Endometrium (tissue), 2 donors: ENCODE data around the gene TMEM94.

Experiments used
- FAIRE-seq: peaks from 2 replicates; lab custom pipeline; 2012; peaks lifted over from hg19 to GRCh38; lab: Jason Lieb, UNC
- donor health status: control.
- donor health status: control.

Gene TMEM94

DNA sequence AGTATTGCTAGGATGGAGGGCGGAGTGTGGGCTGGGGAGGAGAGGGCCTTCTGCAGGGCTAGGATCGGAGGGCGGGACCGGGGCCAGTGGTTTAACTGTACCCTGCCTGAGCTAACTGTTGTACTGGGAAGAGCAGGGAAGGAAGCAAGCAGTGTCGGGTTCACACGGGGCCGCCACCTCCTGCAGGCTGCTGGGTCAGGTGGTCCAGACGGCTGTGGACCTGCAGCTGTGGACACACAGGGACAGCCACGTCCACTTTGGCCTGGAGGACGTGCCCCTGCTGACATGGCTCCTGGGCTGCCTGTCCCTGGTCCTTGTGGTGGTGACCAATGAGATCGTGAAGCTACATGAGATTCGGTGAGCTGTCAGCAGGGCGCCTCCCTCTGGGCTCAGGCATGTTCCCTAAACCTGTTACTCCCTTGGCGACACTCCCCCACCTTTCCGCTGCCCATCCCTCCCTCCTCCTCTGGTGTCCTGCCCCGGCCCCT lies 42.3 kb downstream of the TMEM94 start:
- FAIRE-seq = no peak

GRCh38 chr17:75499313-75500022 lies 43.0 kb downstream of the TMEM94 start:
- no peak for FAIRE-seq

DNA sequence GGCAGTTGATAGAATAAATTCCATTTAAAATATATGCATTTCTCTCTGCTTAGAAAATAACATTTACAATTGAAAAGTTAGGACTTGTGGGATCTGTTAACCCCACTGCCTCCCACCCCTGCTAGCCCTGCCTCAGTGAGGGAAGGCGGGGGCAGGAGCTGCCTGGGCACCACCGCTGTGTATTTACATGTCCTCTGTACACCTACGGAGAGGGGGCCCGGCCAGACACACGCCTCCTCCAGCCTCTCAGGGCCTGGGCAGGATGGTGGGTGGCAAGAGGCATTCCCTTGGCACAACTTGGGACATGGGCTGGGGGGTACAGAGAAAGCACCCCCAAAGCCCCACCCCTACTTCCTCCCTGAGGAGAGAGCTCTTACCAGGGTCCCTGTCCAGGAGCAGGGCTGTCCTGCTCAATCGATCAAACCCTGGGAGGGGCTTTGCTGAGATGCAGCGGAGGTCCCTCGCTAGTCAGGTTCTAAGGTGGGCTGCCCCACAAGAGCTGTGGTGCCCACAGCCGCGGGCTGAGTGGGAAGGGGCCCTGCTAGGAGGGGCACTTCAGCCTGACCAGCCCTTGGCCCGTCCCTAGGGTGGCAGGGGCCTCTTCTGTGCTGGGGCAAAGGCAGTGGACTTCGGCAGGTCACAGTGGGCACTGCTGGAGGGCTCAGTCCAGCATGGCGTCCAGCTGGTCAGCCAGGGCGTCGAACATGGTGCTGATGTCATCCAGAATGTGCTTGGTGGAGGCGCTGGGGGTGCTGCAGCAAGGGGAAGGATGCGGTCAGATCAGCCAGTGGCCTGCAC lies 44.2 kb downstream of the TMEM94 start:
- FAIRE-seq = no peak

GRCh38 chr17:75501378-75502071 lies 45.1 kb downstream of the TMEM94 start:
- FAIRE-seq = no peak

- no peak for FAIRE-seq
Measured at GRCh38 chr17:75502072-75502720, 45.8 kb downstream of the TMEM94 start.

GRCh38 chr17:75502721-75503329 lies 46.4 kb downstream of the TMEM94 start:
- no peak for FAIRE-seq

DNA sequence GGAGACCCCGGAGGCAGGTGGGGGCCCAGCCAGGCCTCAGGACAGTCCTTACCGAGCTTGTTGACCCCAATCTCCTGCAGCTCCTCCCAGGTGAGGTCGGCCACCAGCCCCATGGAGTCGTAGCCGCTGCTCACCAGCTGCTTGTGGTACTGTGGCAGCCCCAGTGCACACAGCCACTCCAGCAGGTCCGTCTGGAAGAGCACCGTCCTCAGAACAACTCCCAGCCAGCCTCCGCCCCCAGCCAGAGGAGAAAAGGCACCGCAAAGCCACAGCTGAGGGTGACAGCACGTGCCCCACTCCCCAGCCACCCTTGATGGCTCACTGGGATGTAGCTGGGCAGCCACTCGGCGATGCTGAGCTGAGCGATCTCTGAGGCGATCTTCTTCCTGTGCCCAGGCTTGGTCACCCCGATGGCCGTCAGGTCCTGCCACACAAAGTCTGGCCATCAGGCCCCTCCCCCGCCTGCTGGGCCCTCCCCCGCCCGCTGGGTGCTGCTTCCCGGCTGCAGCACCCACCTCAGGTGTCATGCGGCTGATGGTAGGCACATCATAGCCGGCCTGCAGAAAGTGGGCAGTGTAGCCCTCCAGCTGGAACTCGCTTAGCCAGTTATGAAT lies 47.0 kb downstream of the TMEM94 start:
- FAIRE-seq = no peak

DNA sequence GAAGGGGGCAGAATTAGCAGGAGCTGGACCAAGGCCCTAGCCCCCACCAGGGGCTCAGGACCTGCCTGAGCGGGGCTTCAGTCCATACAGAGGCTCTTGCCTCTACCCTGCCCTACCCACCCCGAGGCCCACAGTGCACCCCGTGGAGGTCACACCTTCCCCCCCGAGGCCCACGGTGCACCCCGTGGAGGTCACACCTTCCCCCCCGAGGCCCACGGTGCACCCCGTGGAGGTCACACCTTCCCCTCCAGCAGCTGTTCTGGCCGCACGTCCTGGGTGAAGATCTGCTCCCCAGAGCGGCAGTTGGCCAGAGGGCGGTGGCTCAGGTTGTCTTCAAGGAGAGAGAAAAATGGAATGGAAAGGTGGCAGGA lies 47.5 kb downstream of the TMEM94 start:
- no peak for FAIRE-seq

DNA sequence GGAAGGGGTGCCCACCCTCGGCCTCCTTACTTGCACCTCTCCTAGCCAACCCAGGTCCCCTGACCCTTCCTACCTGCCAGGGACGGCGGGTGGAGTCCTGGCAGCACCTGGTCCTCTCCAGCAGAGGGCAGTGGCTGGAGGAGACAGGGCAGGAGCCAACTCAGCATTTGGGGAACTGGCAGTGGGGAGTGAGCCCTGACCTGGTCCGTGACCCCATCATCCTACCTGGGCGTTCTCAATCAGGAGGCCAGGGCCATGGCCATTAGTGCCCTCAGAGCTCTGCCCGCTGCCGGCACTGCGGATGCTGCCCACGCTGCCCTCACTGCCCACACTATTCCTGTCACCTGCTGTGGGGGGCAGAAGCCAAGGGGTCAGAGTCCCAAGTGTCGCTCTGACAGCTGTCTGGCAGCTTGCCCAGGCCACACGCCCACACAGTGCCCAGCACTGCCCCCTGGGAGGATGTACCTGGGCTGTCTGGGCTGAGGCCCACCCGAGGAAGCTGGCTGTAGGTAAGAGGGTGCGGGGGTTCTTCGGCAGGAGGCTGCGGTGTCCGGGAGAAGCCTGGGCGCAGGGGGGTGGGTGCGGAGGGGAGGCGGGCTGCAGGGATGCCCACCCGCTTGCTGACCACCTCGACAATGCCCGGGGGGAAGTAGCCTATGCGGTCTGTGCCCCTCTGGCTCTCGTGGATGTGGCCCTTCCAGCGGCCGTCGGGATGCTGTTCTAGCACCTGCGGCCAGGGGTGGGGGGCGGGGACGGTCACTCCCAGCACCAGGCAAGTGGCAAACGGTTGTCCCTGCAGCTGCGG lies 48.1 kb downstream of the TMEM94 start:
- no peak for FAIRE-seq

GRCh38 chr17:75505152-75505409 lies 48.6 kb downstream of the TMEM94 start:
- FAIRE-seq = no peak

DNA sequence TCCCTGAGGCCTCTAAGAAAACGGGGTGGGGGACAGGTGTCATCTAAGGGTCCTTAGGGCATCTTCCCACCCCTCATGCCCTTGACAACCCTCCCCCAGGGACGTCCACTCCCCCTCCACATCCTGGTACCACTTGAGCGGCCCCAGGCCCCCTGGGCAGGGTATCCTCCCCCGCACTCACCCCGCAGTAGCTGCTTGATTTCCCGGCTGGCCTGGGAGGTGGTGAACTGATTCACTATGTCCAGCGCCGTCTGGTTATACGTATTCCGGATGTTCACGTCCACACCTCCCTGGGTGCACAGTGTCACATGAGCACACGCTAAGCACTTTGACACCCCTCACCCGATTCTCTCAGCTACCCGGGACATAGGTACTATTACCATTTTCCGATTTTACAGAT lies 49.2 kb downstream of the TMEM94 start:
- FAIRE-seq = no peak

- no peak for FAIRE-seq
Measured at GRCh38 chr17:75506134-75506533, 49.7 kb downstream of the TMEM94 start.

DNA sequence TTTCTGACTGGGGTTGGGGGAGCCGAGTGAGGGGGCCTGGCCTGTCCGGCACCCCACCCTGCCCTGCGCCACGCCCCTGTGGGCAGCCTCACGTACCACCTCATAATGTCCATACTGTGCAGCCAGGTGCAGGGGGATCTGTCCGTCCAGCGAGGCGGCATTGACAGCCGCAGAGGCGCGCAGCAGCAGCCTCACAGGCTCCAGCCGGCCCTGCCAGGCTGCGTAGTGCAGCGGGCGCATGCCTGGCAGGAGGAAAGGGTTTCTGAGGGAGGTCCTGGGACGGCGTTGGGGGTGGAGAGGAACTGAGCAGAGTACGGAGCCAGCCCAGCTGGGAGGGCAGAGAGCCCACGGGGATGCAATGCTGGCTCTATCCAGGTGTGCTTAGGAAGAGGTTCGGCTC lies 50.5 kb downstream of the TMEM94 start:
- FAIRE-seq = no peak

- FAIRE-seq = no peak
Measured at GRCh38 chr17:75507733-75508719, 51.6 kb downstream of the TMEM94 start.

- no peak for FAIRE-seq
Measured at GRCh38 chr17:75508931-75509361, 52.5 kb downstream of the TMEM94 start.

DNA sequence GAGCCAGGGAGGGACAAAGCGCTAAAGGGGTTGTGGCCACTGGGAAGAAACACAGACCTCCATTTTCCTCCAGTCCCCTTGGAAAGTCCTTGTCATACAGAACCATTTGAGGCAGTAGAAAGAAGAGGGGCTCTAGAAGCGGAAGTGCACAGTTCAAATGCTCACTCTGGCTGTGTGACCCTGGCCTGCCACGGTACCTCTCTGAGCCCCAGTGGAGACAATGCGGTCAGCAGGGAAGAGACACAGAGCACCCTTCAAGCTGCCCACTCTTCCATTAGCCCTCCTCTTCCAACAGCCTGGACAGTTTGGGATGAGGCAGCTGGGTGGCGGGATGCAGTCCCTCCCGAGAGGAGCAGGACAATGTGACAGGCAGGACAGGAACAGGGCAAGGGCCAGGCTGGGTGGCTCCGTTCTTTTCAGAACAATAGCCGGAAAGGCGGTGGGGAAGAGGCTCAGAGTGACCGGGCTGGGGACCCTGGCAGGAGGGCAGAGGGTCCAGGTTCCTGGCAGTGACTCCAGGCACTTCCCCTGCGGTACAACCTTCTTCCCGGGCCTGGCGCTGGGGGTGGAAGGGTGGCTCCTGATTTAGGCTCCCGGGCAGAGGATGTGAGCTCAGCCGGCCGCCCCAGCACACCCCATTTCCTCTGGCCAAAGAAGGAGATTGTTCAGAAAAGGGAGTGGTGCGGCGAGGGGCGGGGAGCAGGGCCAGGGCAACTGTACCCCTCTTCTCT lies 53.3 kb downstream of the TMEM94 start:
- no peak for FAIRE-seq

DNA sequence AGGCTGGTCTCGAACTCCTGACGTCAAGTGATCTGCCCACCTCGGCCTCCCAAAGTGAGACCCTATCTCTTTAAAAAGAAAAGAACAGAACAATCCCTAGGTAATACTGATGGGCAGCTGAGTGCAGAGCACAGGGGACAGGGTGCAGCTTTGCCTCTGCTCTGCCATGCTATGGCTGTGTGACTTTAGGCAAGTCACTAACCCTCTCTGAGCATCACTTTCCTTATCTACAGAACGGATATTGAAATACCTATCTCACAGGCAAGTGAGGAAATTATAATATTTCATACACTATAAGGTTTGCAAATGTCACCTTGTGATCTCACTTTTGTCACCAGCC lies 54.8 kb downstream of the TMEM94 start:
- no peak for FAIRE-seq

DNA sequence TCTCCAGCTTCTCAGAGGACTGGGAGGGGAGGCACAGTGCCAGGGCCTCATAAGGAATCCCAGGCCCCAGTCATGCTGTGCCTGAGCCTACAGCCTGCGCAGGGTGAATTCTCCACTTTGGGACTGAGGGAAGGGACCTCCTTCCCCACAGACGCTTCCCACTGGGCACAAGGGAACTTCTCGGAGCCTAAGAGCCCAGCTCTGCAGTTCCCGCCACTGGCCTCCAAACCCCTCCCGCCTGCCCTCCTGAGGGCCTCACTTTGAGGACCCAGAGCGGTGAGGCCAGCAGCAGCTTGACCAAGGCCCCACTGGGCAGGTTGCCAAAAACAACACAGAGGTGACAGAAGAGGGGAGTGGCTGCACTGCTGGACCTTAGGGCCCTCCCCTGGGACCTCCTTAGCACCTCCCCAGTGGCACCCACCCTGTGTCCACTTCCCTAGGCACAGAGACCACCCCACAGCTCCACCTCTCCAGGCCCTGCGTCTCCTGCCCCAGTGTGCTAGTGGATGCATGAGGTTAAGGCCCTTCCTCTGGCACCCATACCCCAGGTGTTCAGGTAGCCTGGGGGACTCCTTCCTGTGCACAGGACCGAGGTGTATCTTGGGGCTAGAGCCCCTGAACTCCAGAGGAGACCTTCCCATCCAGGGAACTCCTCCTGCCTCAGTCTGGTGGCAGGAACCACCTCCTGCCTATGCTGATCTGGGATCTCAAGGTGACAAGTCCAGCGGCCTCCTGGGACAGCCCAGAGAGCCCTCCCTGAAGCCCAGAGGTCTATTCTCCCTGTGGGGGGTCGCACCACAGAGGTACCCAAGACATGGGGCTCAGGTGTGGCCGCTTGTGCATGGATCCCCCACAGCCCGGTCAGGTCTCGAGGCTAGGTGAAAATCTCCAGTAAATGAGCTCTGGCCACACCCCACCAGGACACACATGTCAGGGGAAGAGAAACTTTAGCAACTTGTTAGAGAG lies 55.5 kb downstream of the TMEM94 start:
- FAIRE-seq = no peak
